GM23338 (cell line): Measurements from ENCODE around the gene ZNF333.

Experiments
- CREB1 ChIP-seq: fragments of 250-450 bp; sonication (Bioruptor Pico); IDR thresholded peaks from 2 replicates; pipeline ENCODE4 v1.5.0; 2020; ENCODE audit warnings: low read depth, mild to moderate bottlenecking, moderate library complexity
- EZH2 ChIP-seq: fragments of 200-600 bp; sonication (generic); IDR thresholded peaks from one replicate; pipeline ENCODE4 v1.8.0; 2017; ENCODE audit warnings: antibody characterized with exemption, mild to moderate bottlenecking, low read depth; ENCODE audit not compliant: unreplicated experiment
- EZH2phosphoT487 ChIP-seq: fragments of 200-600 bp; sonication (generic); IDR thresholded peaks from one replicate; pipeline ENCODE4 v1.8.1; 2018; ENCODE audit warnings: antibody characterized with exemption; ENCODE audit not compliant: unreplicated experiment
- JUNB ChIP-seq: IDR thresholded peaks from one replicate; pipeline ENCODE4 v1.6.1; 2016; ENCODE audit warnings: antibody characterized with exemption; ENCODE audit not compliant: unreplicated experiment
- NANOG ChIP-seq: IDR thresholded peaks from 2 replicates; pipeline ENCODE4 v1.6.1; 2016; ENCODE audit warnings: antibody characterized with exemption, borderline replicate concordance
- POLR2AphosphoS5 ChIP-seq: IDR thresholded peaks from 2 replicates; pipeline ENCODE4 v1.6.1; 2016; ENCODE audit warnings: antibody characterized with exemption, low read depth
- STAT1 ChIP-seq: IDR thresholded peaks from one replicate; pipeline ENCODE4 v1.6.1; 2016; ENCODE audit warnings: antibody characterized with exemption; ENCODE audit not compliant: unreplicated experiment
- TF ChIP-seq, protein P1 (sequence below), 2 experiments: fragments of 200-600 bp in 1 of 2; sonication (generic) in 1 of 2; conservative IDR thresholded peaks; 2 replicates each; pipeline versions ENCODE4 v1.5.1 to v1.6.1; 2016 to 2017; ENCODE audit warnings: antibody characterized with exemption in 2 of 2, low read depth in 2 of 2, mild to moderate bottlenecking in 2 of 2, moderate library complexity in 1 of 2
- TF ChIP-seq, protein P2 (sequence below): IDR thresholded peaks from one replicate; pipeline ENCODE4 v1.6.1; 2018; ENCODE audit warnings: antibody characterized with exemption; ENCODE audit not compliant: unreplicated experiment
- TF ChIP-seq, protein P3 (sequence below): fragments of 250-450 bp; sonication (Bioruptor Pico); IDR thresholded peaks from 2 replicates; pipeline ENCODE4 v1.5.0; 2020; ENCODE audit warnings: mild to moderate bottlenecking, moderate library complexity

DNA sequence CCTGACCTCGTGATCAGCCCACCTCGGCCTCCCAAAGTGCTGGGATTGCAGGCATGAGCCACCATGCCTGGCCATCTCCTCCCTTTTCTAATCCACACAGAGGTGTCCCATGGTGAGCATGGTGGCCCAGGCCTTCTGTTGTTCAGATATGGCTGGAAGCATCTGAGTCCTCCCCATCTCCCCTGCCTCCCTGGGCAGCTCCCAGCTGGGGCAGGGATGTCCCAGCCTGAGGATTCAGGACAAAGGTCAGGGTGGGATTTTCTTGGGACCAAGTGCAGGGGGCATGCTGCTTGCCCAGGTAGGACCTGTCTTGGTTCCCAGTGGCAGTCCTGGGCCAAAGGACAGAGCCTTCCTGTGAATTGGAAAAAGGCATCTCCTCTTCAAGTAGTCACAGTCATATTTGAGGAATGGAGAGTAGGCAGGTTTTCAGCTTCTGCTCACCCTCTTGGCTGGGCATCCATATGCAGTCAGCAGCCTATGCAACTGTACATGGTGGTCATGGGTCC lies 77.7 kb downstream of the ZNF333 start:
- no peak for TF ChIP-seq CREB1
- no peak for TF ChIP-seq EZH2phosphoT487
- TF ChIP-seq, protein P1, sequence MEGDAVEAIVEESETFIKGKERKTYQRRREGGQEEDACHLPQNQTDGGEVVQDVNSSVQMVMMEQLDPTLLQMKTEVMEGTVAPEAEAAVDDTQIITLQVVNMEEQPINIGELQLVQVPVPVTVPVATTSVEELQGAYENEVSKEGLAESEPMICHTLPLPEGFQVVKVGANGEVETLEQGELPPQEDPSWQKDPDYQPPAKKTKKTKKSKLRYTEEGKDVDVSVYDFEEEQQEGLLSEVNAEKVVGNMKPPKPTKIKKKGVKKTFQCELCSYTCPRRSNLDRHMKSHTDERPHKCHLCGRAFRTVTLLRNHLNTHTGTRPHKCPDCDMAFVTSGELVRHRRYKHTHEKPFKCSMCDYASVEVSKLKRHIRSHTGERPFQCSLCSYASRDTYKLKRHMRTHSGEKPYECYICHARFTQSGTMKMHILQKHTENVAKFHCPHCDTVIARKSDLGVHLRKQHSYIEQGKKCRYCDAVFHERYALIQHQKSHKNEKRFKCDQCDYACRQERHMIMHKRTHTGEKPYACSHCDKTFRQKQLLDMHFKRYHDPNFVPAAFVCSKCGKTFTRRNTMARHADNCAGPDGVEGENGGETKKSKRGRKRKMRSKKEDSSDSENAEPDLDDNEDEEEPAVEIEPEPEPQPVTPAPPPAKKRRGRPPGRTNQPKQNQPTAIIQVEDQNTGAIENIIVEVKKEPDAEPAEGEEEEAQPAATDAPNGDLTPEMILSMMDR (conservative IDR thresholded peaks at IDR 0.05; ENCODE audit: low read depth in 2 of 2): no peak
- TF ChIP-seq POLR2AphosphoS5: no peak
- no peak for TF ChIP-seq EZH2
- TF ChIP-seq, protein P2, sequence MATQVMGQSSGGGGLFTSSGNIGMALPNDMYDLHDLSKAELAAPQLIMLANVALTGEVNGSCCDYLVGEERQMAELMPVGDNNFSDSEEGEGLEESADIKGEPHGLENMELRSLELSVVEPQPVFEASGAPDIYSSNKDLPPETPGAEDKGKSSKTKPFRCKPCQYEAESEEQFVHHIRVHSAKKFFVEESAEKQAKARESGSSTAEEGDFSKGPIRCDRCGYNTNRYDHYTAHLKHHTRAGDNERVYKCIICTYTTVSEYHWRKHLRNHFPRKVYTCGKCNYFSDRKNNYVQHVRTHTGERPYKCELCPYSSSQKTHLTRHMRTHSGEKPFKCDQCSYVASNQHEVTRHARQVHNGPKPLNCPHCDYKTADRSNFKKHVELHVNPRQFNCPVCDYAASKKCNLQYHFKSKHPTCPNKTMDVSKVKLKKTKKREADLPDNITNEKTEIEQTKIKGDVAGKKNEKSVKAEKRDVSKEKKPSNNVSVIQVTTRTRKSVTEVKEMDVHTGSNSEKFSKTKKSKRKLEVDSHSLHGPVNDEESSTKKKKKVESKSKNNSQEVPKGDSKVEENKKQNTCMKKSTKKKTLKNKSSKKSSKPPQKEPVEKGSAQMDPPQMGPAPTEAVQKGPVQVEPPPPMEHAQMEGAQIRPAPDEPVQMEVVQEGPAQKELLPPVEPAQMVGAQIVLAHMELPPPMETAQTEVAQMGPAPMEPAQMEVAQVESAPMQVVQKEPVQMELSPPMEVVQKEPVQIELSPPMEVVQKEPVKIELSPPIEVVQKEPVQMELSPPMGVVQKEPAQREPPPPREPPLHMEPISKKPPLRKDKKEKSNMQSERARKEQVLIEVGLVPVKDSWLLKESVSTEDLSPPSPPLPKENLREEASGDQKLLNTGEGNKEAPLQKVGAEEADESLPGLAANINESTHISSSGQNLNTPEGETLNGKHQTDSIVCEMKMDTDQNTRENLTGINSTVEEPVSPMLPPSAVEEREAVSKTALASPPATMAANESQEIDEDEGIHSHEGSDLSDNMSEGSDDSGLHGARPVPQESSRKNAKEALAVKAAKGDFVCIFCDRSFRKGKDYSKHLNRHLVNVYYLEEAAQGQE: no peak
- no peak for TF ChIP-seq STAT1
- TF ChIP-seq, protein P3, sequence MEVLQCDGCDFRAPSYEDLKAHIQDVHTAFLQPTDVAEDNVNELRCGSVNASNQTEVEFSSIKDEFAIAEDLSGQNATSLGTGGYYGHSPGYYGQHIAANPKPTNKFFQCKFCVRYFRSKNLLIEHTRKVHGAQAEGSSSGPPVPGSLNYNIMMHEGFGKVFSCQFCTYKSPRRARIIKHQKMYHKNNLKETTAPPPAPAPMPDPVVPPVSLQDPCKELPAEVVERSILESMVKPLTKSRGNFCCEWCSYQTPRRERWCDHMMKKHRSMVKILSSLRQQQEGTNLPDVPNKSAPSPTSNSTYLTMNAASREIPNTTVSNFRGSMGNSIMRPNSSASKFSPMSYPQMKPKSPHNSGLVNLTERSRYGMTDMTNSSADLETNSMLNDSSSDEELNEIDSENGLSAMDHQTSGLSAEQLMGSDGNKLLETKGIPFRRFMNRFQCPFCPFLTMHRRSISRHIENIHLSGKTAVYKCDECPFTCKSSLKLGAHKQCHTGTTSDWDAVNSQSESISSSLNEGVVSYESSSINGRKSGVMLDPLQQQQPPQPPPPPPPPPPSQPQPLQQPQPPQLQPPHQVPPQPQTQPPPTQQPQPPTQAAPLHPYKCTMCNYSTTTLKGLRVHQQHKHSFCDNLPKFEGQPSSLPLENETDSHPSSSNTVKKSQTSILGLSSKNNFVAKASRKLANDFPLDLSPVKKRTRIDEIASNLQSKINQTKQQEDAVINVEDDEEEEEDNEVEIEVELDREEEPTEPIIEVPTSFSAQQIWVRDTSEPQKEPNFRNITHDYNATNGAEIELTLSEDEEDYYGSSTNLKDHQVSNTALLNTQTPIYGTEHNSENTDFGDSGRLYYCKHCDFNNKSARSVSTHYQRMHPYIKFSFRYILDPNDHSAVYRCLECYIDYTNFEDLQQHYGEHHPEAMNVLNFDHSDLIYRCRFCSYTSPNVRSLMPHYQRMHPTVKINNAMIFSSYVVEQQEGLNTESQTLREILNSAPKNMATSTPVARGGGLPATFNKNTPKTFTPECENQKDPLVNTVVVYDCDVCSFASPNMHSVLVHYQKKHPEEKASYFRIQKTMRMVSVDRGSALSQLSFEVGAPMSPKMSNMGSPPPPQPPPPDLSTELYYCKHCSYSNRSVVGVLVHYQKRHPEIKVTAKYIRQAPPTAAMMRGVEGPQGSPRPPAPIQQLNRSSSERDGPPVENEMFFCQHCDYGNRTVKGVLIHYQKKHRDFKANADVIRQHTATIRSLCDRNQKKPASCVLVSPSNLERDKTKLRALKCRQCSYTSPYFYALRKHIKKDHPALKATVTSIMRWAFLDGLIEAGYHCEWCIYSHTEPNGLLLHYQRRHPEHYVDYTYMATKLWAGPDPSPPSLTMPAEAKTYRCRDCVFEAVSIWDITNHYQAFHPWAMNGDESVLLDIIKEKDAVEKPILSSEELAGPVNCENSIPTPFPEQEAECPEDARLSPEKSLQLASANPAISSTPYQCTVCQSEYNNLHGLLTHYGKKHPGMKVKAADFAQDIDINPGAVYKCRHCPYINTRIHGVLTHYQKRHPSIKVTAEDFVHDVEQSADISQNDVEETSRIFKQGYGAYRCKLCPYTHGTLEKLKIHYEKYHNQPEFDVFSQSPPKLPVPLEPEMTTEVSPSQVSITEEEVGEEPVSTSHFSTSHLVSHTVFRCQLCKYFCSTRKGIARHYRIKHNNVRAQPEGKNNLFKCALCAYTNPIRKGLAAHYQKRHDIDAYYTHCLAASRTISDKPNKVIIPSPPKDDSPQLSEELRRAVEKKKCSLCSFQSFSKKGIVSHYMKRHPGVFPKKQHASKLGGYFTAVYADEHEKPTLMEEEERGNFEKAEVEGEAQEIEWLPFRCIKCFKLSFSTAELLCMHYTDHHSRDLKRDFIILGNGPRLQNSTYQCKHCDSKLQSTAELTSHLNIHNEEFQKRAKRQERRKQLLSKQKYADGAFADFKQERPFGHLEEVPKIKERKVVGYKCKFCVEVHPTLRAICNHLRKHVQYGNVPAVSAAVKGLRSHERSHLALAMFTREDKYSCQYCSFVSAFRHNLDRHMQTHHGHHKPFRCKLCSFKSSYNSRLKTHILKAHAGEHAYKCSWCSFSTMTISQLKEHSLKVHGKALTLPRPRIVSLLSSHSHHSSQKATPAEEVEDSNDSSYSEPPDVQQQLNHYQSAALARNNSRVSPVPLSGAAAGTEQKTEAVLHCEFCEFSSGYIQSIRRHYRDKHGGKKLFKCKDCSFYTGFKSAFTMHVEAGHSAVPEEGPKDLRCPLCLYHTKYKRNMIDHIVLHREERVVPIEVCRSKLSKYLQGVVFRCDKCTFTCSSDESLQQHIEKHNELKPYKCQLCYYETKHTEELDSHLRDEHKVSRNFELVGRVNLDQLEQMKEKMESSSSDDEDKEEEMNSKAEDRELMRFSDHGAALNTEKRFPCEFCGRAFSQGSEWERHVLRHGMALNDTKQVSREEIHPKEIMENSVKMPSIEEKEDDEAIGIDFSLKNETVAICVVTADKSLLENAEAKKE (CRISPR knock-in tag): no peak
- TF ChIP-seq JUNB: no peak
- no peak for TF ChIP-seq NANOG
